HEK293 (cell line): ENCODE measurements around the gene IL17F.

Experiments
- BCL11A ChIP-seq: fragments of 450-650 bp; formaldehyde crosslinking; IDR thresholded peaks from 2 replicates; pipeline ENCODE4 v1.5.1; 2016; ENCODE audit warnings: low read depth, missing biosample characterization, missing genetic modification characterization
- BCL11B ChIP-seq: fragments of 450-650 bp; formaldehyde crosslinking; IDR thresholded peaks from 2 replicates; pipeline ENCODE4 v1.5.1; 2016; ENCODE audit warnings: low read depth, missing biosample characterization, missing genetic modification characterization
- MEIS1 ChIP-seq: sonication (generic); formaldehyde crosslinking; IDR thresholded peaks from 2 replicates; pipeline ENCODE4 v1.8.1; 2022; ENCODE audit warnings: missing genetic modification reagents, mild to moderate bottlenecking, borderline replicate concordance
- TCF7L2 ChIP-seq: IDR thresholded peaks from 2 replicates; pipeline ENCODE4 v1.6.1; 2011; ENCODE audit warnings: low read depth, mild to moderate bottlenecking, inconsistent platforms, low read length, moderate library complexity, borderline replicate concordance
- ZFHX2 ChIP-seq: fragments of 450-650 bp; formaldehyde crosslinking; conservative IDR thresholded peaks from 2 replicates; pipeline ENCODE4 v1.5.1; 2016; ENCODE audit warnings: missing biosample characterization, missing genetic modification characterization
- ZNF514 ChIP-seq: fragments of 450-650 bp; formaldehyde crosslinking; IDR thresholded peaks from 2 replicates; pipeline ENCODE4 v1.5.1; 2016; ENCODE audit warnings: missing biosample characterization, missing genetic modification characterization
- ZNF560 ChIP-seq: fragments of 450-650 bp; formaldehyde crosslinking; IDR thresholded peaks from 2 replicates; pipeline ENCODE4 v1.5.1; 2017; ENCODE audit warnings: missing biosample characterization, missing genetic modification characterization, borderline replicate concordance
- ZNF677 ChIP-seq: fragments of 450-650 bp; IDR thresholded peaks from 2 replicates; pipeline ENCODE4 v1.5.0; 2018; ENCODE audit warnings: missing biosample characterization, mild to moderate bottlenecking, missing genetic modification characterization, moderate library complexity
- TF ChIP-seq, protein P1 (sequence below): fragments of 450-650 bp; formaldehyde crosslinking; IDR thresholded peaks from 2 replicates; pipeline ENCODE4 v1.5.1; 2016; ENCODE audit warnings: missing biosample characterization, missing genetic modification characterization
- TF ChIP-seq, protein P2 (sequence below): fragments of 450-650 bp; formaldehyde crosslinking; optimal IDR thresholded peaks from 2 replicates; pipeline ENCODE3; 2016; ENCODE audit warnings: missing biosample characterization, mild to moderate bottlenecking, missing genetic modification characterization

DNA sequence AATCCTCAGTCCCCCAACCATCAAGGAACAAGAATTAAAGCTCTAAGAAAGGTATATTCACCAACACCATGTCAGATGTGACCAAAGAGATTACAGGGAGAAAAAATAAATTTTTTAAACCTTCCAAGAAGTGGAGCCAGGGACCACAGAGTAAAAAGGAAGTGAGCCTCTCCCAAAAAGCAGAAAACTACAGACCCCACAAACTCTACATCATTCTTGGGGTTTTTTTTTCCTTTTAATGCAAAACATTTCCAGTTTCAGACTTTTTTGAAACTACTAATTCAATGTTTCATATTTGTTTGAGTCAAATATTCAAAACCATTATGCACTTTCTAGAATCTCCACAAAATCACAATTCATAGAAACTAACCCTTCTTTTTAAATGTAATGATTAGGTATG, 6.8 kb upstream of the IL17F start:
- TF ChIP-seq ZFHX2 (tag by site-specific recombination) (no peak), MEIS1 (CRISPR knock-in tag) (no peak), ZNF560 (no peak), BCL11A (no peak), TCF7L2 (no peak), ZNF514 (tag by site-specific recombination) (no peak), ZNF677 (tag by site-specific recombination) (no peak), BCL11B (no peak)
- TF ChIP-seq, protein P1, sequence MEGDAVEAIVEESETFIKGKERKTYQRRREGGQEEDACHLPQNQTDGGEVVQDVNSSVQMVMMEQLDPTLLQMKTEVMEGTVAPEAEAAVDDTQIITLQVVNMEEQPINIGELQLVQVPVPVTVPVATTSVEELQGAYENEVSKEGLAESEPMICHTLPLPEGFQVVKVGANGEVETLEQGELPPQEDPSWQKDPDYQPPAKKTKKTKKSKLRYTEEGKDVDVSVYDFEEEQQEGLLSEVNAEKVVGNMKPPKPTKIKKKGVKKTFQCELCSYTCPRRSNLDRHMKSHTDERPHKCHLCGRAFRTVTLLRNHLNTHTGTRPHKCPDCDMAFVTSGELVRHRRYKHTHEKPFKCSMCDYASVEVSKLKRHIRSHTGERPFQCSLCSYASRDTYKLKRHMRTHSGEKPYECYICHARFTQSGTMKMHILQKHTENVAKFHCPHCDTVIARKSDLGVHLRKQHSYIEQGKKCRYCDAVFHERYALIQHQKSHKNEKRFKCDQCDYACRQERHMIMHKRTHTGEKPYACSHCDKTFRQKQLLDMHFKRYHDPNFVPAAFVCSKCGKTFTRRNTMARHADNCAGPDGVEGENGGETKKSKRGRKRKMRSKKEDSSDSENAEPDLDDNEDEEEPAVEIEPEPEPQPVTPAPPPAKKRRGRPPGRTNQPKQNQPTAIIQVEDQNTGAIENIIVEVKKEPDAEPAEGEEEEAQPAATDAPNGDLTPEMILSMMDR (tag by site-specific recombination): no peak
- TF ChIP-seq, protein P2, sequence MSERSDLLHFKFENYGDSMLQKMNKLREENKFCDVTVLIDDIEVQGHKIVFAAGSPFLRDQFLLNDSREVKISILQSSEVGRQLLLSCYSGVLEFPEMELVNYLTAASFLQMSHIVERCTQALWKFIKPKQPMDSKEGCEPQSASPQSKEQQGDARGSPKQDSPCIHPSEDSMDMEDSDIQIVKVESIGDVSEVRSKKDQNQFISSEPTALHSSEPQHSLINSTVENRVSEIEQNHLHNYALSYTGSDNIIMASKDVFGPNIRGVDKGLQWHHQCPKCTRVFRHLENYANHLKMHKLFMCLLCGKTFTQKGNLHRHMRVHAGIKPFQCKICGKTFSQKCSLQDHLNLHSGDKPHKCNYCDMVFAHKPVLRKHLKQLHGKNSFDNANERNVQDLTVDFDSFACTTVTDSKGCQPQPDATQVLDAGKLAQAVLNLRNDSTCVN (tag by site-specific recombination): no peak
